HepG2 (cell line): ENCODE results near the gene SSC5D. TPM values are rescaled to one million over a fixed set of nuclear protein-coding genes. Genes with fewer than 3 reads are reported as not detected.

ENCODE experiments used
- CCAR2 ChIP-seq: fragments of 200-400 bp; formaldehyde crosslinking; optimal IDR thresholded peaks from 2 replicates; pipeline ENCODE3; 2018; ENCODE audit warnings: low read depth, mild to moderate bottlenecking, low read length, moderate library complexity
- CHD4 ChIP-seq: fragments of 200-600 bp; sonication (generic); IDR thresholded peaks from 2 replicates; pipeline ENCODE4 v1.7.0; 2017; ENCODE audit warnings: mild to moderate bottlenecking, low read length, borderline replicate concordance
- CREM ChIP-seq, 2 experiments: sonication (generic) in 1 of 2; formaldehyde crosslinking in 1 of 2; IDR thresholded peaks; 2 replicates each; pipeline versions ENCODE4 v1.4.0 to v1.6.1; 2016 to 2020; ENCODE audit warnings: antibody characterized with exemption in 1 of 2, mild to moderate bottlenecking in 1 of 2, missing genetic modification reagents in 1 of 2
- HOXD1 ChIP-seq: sonication (generic); formaldehyde crosslinking; IDR thresholded peaks from 2 replicates; pipeline ENCODE4 v1.5.0; 2020; ENCODE audit warnings: missing genetic modification reagents
- JUNB ChIP-seq: sonication (generic); formaldehyde crosslinking; IDR thresholded peaks from 2 replicates; pipeline ENCODE4 v1.8.0; 2022; ENCODE audit warnings: missing genetic modification reagents, mild to moderate bottlenecking, borderline replicate concordance
- MIER2 ChIP-seq: IDR thresholded peaks from 2 replicates; pipeline ENCODE4 v1.6.1; 2016; ENCODE audit warnings: missing biosample characterization, missing genetic modification reagents
- MZF1 ChIP-seq: sonication (generic); formaldehyde crosslinking; IDR thresholded peaks from 2 replicates; pipeline ENCODE4 v1.8.1; 2023; ENCODE audit warnings: mild to moderate bottlenecking, missing genetic modification reagents, borderline replicate concordance
- SMARCE1 ChIP-seq: fragments of 450-650 bp; IDR thresholded peaks from 2 replicates; pipeline ENCODE4 v1.6.1; 2017; ENCODE audit warnings: borderline replicate concordance
- STAG1 ChIP-seq: sonication (generic); formaldehyde crosslinking; IDR thresholded peaks from 2 replicates; pipeline ENCODE4 v1.4.0; 2020; ENCODE audit warnings: missing genetic modification reagents
- TAF1 ChIP-seq: sonication (generic); formaldehyde crosslinking; IDR thresholded peaks from 2 replicates; pipeline ENCODE4 v1.4.0; 2020; ENCODE audit warnings: missing genetic modification reagents
- YEATS2 ChIP-seq: sonication (generic); formaldehyde crosslinking; IDR thresholded peaks from 2 replicates; pipeline ENCODE4 v1.4.0; 2020; ENCODE audit warnings: missing genetic modification reagents, borderline replicate concordance
- ZNF12 ChIP-seq: sonication (generic); formaldehyde crosslinking; IDR thresholded peaks from 2 replicates; pipeline ENCODE4 v1.5.0; 2020; ENCODE audit warnings: missing genetic modification reagents
- ZNF20 ChIP-seq: sonication (generic); formaldehyde crosslinking; IDR thresholded peaks from 2 replicates; pipeline ENCODE4 v1.4.0; 2020; ENCODE audit warnings: mild to moderate bottlenecking, moderate library complexity, missing genetic modification reagents
- ZNF331 ChIP-seq: sonication (generic); formaldehyde crosslinking; IDR thresholded peaks from 2 replicates; pipeline ENCODE4 v1.4.0; 2020; ENCODE audit warnings: missing genetic modification reagents
- ZNF772 ChIP-seq: sonication (generic); formaldehyde crosslinking; IDR thresholded peaks from 2 replicates; pipeline ENCODE4 v1.5.0; 2020; ENCODE audit warnings: mild to moderate bottlenecking, missing genetic modification reagents
- ZSCAN12 ChIP-seq: sonication (generic); formaldehyde crosslinking; IDR thresholded peaks from 2 replicates; pipeline ENCODE4 v1.9.0; 2021; ENCODE audit warnings: mild to moderate bottlenecking, missing genetic modification reagents
- polyA plus RNA-seq, 8 experiments: library from polyadenylated mRNA; depleted of rRNA in 3 of 8; stranded (reverse) in 7 of 8; unstranded in 1 of 8; fragments of >200 nt; fragmentation: Illumina TruSeq in 4 of 8; extraction: Trizol in 4 of 8; gene quantifications; 2 replicates each; pipeline versions ENCODE4 v1.2.1 to v1.2.3, GENCODE V29; 2011 to 2016; ENCODE audit warnings: low read depth in 4 of 8, missing spikeins in 1 of 8, mixed read lengths in 1 of 8; ENCODE audit not compliant: insufficient read depth in 1 of 8
- total RNA-seq, 5 experiments: library from RNA; depleted of rRNA; stranded (reverse); fragments of >200 nt; fragmentation: Illumina TruSeq; extraction: Trizol; gene quantifications; 2 replicates each; pipeline ENCODE4 v1.2.3, GENCODE V29; 2016; ENCODE audit warnings: low read depth in 1 of 5
- TF ChIP-seq, protein P1 (sequence below): sonication (generic); formaldehyde crosslinking; IDR thresholded peaks from 2 replicates; pipeline ENCODE4; 2020; ENCODE audit warnings: missing genetic modification reagents, mild to moderate bottlenecking, borderline replicate concordance
- TF ChIP-seq, protein P2 (sequence below): sonication (generic); formaldehyde crosslinking; IDR thresholded peaks from 2 replicates; pipeline ENCODE4 v1.5.1; 2020; ENCODE audit warnings: missing genetic modification reagents, mild to moderate bottlenecking, borderline replicate concordance
- TF ChIP-seq, protein P3 (sequence below): sonication (generic); formaldehyde crosslinking; IDR thresholded peaks from 2 replicates; pipeline ENCODE4 v1.9.0; 2021; ENCODE audit warnings: missing genetic modification reagents, mild to moderate bottlenecking, borderline replicate concordance
- TF ChIP-seq, protein P4 (sequence below): sonication (generic); formaldehyde crosslinking; IDR thresholded peaks from 2 replicates; pipeline ENCODE4 v1.5.0; 2020; ENCODE audit warnings: mild to moderate bottlenecking, missing genetic modification reagents

Gene SSC5D
- total and polyA plus RNA-seq, 2 of the 13 experiments (the other 11 are each of a cell fraction or from before 2014, with no cell fraction given): not detected

DNA sequence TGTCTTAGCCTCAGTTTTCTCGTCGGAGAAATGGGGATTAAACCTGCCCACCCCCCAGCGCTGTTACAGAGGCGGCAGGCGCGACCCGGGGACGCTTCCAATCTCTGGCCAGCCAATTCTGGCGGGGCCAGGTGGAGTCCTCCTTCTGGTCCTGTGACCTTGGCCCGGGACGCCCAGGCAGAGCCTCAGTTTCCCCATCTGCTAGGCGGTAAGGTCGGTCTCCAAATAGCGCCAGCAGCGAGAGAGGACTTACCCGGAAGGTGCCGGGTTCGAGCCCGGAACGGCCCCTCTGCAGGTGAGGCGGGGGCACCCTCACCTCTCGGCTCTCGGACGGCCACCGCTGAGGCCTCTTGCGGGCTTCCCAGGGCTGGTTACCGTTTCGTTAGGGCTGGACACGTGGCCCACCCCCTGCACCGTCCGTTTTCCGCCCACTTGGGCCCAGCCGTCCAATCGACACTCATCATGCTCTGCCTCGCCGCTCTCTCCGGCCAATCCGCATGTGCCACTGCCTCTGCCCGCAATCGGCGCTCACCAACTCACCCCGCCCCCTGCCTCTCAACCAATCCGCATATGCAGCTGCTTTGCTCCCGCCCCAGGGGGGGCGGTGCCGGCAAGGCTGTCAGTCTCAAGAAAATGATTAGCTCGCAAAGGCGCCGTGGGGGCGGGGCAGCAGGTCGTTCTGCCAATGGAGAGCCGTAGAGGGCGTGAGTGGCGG is 26.8 kb upstream of the SSC5D start, which contains the start of gene ISOC2 (continued):
- TF ChIP-seq JUNB (CRISPR knock-in tag) (no peak), SMARCE1 (no peak), ZSCAN12 (0 out of 2 replicates have a peak, but pooled peaks have one; percentile 34), ZNF772 (CRISPR knock-in tag) (peak; percentile 88), YEATS2 (CRISPR knock-in tag) (peak; percentile 74; the same call in 1 of the 2 replicates), MIER2 (CRISPR knock-in tag) (no peak; the same call in 1 of the 2 replicates), ZNF331 (peak; percentile 63), MZF1 (CRISPR knock-in tag) (no peak), ZNF12 (no peak), HOXD1 (CRISPR knock-in tag) (peak; percentile 23), CHD4 (peak; percentile 100), CREM (IDR thresholded peaks at IDR 0.05) (peak; percentile 79), CREM (CRISPR knock-in tag; IDR thresholded peaks at IDR 0.05) (no peak), TAF1 (CRISPR knock-in tag) (peak; percentile 76; the same call in 1 of the 2 replicates), STAG1 (CRISPR knock-in tag) (no peak), CCAR2 (no peak), ZNF20 (CRISPR knock-in tag) (no peak)
- TF ChIP-seq, protein P1, sequence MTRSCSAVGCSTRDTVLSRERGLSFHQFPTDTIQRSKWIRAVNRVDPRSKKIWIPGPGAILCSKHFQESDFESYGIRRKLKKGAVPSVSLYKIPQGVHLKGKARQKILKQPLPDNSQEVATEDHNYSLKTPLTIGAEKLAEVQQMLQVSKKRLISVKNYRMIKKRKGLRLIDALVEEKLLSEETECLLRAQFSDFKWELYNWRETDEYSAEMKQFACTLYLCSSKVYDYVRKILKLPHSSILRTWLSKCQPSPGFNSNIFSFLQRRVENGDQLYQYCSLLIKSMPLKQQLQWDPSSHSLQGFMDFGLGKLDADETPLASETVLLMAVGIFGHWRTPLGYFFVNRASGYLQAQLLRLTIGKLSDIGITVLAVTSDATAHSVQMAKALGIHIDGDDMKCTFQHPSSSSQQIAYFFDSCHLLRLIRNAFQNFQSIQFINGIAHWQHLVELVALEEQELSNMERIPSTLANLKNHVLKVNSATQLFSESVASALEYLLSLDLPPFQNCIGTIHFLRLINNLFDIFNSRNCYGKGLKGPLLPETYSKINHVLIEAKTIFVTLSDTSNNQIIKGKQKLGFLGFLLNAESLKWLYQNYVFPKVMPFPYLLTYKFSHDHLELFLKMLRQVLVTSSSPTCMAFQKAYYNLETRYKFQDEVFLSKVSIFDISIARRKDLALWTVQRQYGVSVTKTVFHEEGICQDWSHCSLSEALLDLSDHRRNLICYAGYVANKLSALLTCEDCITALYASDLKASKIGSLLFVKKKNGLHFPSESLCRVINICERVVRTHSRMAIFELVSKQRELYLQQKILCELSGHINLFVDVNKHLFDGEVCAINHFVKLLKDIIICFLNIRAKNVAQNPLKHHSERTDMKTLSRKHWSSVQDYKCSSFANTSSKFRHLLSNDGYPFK (CRISPR knock-in tag): peak; percentile 87; the same call in 1 of the 2 replicates
- TF ChIP-seq, protein P2, sequence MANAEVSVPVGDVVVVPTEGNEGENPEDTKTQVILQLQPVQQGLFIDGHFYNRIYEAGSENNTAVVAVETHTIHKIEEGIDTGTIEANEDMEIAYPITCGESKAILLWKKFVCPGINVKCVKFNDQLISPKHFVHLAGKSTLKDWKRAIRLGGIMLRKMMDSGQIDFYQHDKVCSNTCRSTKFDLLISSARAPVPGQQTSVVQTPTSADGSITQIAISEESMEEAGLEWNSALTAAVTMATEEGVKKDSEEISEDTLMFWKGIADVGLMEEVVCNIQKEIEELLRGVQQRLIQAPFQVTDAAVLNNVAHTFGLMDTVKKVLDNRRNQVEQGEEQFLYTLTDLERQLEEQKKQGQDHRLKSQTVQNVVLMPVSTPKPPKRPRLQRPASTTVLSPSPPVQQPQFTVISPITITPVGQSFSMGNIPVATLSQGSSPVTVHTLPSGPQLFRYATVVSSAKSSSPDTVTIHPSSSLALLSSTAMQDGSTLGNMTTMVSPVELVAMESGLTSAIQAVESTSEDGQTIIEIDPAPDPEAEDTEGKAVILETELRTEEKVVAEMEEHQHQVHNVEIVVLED (CRISPR knock-in tag): peak; percentile 67; the same call in 1 of the 2 replicates
- TF ChIP-seq, protein P3, sequence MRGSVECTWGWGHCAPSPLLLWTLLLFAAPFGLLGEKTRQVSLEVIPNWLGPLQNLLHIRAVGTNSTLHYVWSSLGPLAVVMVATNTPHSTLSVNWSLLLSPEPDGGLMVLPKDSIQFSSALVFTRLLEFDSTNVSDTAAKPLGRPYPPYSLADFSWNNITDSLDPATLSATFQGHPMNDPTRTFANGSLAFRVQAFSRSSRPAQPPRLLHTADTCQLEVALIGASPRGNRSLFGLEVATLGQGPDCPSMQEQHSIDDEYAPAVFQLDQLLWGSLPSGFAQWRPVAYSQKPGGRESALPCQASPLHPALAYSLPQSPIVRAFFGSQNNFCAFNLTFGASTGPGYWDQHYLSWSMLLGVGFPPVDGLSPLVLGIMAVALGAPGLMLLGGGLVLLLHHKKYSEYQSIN (CRISPR knock-in tag): no peak
- TF ChIP-seq, protein P4, sequence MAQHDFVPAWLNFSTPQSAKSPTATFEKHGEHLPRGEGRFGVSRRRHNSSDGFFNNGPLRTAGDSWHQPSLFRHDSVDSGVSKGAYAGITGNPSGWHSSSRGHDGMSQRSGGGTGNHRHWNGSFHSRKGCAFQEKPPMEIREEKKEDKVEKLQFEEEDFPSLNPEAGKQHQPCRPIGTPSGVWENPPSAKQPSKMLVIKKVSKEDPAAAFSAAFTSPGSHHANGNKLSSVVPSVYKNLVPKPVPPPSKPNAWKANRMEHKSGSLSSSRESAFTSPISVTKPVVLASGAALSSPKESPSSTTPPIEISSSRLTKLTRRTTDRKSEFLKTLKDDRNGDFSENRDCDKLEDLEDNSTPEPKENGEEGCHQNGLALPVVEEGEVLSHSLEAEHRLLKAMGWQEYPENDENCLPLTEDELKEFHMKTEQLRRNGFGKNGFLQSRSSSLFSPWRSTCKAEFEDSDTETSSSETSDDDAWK (CRISPR knock-in tag): no peak
